GM19023 (cell line): Measurements from ENCODE around the gene MYH13.
"Not testable (repeated sequence)": the region's sequence is repeated elsewhere in the genome, so short reads cannot be mapped to it uniquely, and the experiment has no call there.

Experiments
- ATAC-seq: cut with Tn5 transposase; IDR thresholded peaks from one replicate; pipeline ENCODE4 v1.9.1; 2021; ENCODE audit warnings: mild to moderate bottlenecking, moderate library complexity; ENCODE audit not compliant: unreplicated experiment

Gene MYH13

GRCh38 chr17:10306585-10306984 is 66.2 kb downstream of the MYH13 start:
- no peak for ATAC-seq

DNA sequence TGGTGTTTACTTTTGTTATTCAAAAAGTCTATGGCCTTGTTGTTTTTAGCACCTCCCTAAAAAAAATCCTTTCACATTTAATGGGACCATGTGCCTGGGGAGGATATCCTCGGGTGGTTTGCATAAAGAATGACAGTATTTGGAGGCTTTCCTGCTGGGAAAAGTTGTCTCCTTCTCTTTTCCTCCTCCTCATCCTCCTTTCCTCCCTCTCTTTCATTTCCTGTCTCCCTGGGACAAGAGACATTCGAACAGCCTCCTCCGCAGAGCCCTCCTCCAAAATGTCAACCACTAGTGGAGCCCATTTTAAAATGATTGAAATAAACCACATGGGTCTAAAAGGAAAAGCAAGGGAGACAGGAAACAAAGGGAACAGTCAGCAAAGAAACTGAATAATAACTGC is 67.4 kb downstream of the MYH13 start:
- ATAC-seq = no peak

DNA sequence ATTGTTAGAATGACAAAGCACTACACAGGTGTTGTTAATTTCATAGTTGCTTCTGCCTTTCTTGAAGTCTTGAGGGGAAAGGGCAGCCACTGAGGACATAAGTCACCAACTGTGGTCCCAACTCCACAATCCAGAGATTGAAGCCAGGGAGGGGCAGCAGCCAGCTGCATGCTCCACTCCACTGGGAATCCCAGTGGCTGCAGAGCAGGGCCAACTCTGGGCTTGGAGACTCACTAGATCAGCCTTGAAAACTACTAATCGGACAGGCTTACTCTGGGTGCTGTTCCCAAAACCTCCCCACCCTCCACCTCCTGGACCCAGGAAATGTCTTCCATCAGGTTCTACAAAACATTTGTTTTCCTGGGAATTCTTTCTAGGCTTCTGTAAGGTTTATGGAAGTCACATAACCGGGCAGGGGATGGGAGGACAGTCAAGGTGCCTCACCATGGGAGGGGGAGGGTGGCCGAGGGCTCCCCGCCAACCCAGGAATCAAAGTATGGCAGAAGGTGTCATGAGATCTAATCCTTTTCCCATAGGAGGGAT is 68.0 kb downstream of the MYH13 start:
- ATAC-seq = no peak

GRCh38 chr17:10297691-10298090 is 75.1 kb downstream of the MYH13 start:
- ATAC-seq = no peak

- no peak for ATAC-seq
These were observed 77.0 kb downstream of the MYH13 start for GRCh38 chr17:10295728-10296343.

- ATAC-seq = peak; percentile 56
These were observed 78.6 kb downstream of the MYH13 start for GRCh38 chr17:10294180-10294579.

GRCh38 chr17:10292057-10292937 is 80.5 kb downstream of the MYH13 start:
- no peak for ATAC-seq

- not testable (repeated sequence) for ATAC-seq
These were observed 81.2 kb downstream of the MYH13 start for GRCh38 chr17:10291576-10291975.

DNA sequence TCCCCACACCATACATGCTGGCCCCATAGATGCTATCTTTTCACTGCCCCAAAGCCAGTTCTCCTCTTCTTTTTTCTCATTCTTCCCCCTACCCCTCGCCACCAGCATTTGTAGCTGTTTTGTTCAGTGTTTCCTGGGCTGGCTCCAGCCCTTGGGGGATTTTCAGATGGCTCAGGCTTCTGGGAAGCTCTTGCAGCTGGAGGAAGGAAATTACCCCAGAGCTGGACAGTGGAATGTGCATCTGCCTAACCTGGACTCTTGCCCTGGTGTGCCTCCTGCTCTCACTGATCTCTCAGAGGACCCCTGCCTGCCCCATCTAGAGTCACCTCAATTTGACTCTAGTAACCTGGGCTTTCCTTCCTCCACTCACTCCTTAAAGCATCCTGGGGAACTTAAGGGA is 82.8 kb downstream of the MYH13 start:
- no peak for ATAC-seq

GRCh38 chr17:10286324-10286723 is 86.5 kb downstream of the MYH13 start:
- no peak for ATAC-seq

DNA sequence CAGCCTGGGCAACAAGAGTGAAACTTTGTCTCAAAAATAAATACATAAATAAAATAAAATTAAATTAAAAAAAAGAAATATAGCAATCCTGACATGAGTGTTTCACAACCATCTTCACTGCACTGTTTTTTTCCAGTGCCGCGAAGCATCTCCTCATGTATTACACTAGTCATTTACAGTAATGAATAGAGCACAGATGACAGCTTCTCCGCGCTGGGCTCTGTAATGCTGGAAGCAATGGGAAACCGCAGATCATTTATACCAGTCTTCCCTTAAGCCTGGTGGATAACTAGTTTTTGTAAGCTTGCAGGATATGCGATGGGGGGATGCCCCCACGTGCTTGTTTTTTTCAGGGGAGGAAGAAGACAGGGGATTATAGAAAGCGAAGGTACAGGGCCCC is 86.9 kb downstream of the MYH13 start:
- no peak for ATAC-seq

- no peak for ATAC-seq
These were observed 92.7 kb downstream of the MYH13 start for GRCh38 chr17:10280068-10280467.

GRCh38 chr17:10278218-10278617 is 94.6 kb downstream of the MYH13 start:
- no peak for ATAC-seq

- no peak for ATAC-seq
These were observed 96.4 kb downstream of the MYH13 start for GRCh38 chr17:10276436-10276835.

GRCh38 chr17:10275418-10275817 is 97.4 kb downstream of the MYH13 start:
- no peak for ATAC-seq

DNA sequence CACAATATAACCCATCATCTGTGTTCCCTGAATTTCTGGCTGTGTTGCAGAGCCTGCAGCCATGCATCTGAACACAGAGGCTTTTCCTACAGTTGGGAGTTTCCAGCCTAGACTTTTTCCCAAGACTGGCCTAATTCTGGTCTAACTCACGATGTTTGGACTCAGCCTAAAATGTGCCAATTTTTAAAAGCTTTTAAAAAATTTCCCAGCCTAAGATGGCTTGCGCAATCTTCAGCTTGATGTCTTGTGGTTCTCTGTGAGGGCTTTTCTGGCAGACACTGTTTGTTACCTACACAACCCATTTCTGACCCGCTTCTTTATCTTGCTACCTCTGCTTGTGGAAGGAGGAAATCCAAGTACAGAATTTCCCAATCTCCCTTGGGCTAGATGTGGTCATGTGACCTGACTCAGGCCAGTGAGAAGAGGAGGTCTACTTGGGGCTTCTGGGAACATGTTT is 101.7 kb downstream of the MYH13 start:
- ATAC-seq = no peak

DNA sequence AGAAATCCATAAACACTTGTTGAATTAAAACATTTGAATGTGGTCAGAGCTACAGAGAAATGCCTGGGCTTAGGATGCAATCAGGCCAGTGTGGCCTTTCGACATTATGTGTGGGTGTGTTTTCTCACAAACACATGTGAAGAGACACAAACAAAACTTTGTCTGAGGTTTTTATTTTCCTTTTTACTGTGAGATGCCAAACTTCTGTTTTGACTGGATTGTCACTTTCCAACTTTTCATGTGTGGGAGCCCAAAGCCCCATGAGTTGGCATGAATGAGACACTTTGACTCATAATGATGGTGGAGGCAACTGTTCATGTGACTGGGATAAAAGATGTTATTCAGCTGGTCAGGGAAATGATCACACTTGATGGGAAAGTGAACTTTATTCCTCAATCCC is 102.5 kb downstream of the MYH13 start:
- ATAC-seq = no peak

DNA sequence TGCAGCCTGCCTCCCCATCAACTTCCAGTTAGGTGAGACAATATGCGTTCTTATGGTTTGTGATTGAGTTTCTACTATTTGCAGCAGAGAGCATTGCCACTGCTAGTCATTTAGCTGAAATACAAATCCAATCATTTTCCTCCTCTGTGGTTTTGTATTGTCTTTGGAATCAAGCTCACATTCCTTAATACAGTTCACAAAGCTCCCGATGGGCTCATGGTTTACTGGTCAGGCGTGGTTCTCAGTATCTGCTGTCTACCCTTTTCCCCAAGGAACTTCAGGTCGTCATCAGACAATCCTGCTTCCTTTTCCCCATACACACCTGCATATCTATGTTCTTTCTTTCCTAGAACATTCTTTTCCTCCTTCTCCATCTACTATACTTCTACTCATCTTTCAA is 104.8 kb downstream of the MYH13 start:
- ATAC-seq = no peak

GRCh38 chr17:10266296-10266876 is 106.4 kb downstream of the MYH13 start:
- no peak for ATAC-seq

DNA sequence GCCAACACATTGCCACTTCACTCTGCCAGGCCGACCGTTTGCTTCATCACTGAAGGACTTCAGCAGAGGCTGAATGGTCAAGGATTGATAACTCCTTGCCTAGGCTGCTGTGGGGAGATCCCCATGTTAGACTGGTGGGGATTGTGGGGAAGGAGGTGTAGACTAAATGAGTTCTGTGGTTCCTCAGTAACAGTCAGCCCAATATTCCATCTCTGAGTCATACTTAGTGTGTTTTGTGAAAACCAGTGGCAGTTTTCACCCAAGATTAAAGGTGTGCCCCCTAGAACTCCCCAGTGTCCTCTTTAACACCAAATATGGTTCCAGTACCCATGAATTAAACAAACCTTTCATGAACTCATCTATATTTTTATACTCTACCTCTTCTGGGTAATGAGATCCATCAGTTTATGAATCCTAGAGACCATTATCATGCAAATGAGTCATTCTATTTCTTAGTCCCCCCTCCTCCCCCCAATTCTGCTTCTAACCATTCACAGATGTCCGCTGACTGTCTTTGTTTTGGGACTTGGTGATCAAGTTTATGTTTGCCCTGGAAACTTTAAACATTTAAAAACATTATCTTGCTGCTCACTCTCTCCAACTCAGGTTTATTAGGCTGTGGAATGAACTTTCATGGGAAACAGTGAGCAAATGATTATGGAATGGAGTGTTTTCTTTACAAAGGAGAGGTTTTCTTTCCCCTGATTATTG is 107.6 kb downstream of the MYH13 start:
- ATAC-seq = no peak

DNA sequence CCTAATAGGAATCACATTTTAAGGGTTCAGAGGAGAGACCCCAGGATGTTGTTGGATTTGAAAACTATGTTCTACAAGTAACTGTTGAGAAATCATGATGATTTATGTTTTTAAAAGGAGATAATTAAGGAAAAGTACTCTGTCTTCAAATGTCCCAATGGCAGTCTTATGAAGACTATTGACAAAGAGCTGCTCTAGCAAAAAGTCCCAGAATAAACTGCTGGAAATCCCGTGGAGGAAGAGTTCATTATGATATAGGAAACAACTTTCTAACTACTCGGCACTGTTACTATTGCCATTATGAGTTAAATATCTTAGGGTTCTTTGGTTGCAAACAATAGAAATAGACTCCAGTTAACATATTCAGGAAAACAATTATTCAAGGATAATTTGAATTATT is 108.8 kb downstream of the MYH13 start:
- no peak for ATAC-seq
